ENCODE measurements around the gene PCAT7. TPM values are rescaled to one million over a fixed set of nuclear protein-coding genes. Genes with fewer than 3 reads are reported as not detected.
A peak's percentile ranks its signal among the peaks of the same experiment; 100 is the strongest.
"Not testable (repeated sequence)": the region's sequence is repeated elsewhere in the genome, so short reads cannot be mapped to it uniquely, and the experiment has no call there.

The PCAT7 gene
- not detected in 2 replicates for total RNA-seq

DNA sequence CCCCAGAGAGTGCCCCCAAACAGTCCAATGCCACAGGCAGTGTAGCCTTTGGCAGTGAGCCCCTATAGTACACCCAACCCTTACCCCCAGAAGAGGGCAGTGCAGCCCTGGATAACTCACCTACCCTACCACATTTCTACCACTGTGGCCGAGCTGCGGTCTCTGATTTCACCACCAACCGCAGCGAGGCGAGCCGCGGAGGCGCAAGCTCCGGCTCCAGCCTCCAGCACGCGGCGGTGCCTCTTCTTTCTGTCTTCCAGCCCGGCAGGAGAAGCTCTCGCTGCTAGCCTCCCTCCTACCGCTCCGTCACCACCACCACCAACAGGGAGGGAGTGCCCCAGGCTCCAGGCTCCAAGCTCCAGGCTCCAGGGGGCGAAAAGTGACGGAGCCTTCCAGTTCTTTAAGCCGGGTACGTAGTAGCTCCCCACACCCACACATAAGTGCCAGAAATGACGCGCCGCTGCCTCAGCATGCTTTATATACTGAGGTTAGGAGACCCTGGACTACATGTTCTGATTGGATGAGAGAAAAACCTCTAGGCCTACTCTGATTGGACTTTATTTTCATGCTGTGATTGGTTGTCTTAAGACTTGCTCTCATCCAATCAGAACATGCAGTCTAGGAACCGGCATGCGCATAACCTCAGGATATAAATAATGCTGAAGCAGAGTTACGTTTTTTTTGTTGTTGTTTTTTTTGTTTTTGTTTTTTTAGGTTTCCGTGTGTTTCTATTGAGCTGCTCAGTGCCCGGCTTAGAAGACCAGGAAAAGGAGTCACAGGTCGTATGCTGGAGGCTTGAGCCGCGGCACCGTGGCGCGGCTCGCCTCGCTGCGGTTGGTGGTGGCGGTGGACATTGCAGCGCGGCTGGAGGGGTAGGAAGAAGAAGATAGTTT, at the start of gene PCAT7:
Gene PCAT7, plus strand, starts transcription at position 645 of the 893 bp plus-strand sequence.
- no peaks in the 10 kb centered on the region for H3K36me3 Mint-ChIP-seq (ENCODE audit: low read depth)
- H3K9me3 Mint-ChIP-seq: no peaks in the 10 kb centered on the region
- no peaks in the 10 kb centered on the region for H3K4me1 Mint-ChIP-seq
- H3K4me3 Mint-ChIP-seq: no peak within 1 kb of the TSS
- H3K27me3 Mint-ChIP-seq: peaks cover 25% of the 10 kb centered on the region
- intact Hi-C loops (cut with micrococcal nuclease): loop anchor here (2.0 kb wide), 1 partner anchor 48 kb away; no protein-coding TSS in a partner anchor
- DNase-seq: peak; percentile 65
- H3K27ac Mint-ChIP-seq: no peak within 1 kb of the TSS

DNA sequence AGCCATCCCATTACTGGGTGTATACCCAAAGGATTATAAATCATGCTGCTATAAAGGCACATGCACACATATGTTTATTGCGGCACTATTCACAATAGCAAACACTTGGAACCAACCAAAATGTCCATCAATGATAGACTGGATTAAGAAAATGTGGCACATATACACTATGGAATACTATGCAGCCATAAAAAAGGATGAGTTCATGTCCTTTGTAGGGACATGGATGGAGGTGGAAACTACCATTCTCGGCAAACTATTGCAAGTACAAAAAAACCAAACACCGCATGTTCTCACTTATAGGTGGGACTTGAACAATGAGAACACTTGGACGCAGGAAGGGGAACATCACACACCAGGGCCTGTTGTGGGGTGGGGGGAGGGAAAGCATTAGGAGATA, 48.5 kb upstream of the PCAT7 start:
- H3K9me3 Mint-ChIP-seq; H3K27ac Mint-ChIP-seq; H3K4me3 Mint-ChIP-seq; H3K27me3 Mint-ChIP-seq; intact Hi-C loops (cut with micrococcal nuclease); H3K4me1 Mint-ChIP-seq; DNase-seq; H3K36me3 Mint-ChIP-seq (ENCODE audit: low read depth): not testable (repeated sequence)

DNA sequence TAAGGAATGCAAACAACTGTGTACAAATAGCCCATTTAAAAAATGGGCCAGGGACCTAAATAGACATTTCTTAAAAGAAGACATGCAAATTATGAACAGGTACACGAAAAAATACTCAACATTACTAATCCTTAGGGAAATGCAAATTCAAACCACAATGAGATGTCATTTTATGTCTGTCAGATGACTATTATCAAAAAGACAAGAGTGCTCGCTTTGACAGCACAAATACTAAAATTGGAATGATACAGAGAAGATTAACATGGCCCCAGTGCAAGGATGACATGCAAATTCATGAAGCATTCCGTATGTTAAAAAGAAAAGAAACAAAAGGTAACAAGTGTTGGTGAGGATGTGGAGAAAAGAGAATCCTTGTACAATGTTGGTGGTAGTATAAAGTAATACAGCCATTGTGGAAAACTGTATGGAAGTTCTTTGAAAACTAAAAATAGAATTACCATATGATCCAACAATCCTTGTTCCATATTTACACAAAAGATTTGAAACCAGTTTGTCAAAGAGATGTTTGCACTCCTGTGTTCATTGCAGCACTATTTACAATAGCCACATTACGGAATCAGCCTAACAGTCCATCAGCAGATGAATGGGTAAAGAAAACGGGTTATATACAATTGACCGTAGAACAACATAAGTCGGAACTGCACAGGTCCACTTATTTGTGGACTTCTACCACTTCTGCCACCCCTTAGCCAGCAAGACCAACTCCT, 47.2 kb upstream of the PCAT7 start:
- Mint-ChIP-seq H3K27ac (no peak overlapping the region), H3K4me3 (no peak overlapping the region), H3K27me3 (peaks cover 15% of the 10 kb centered on the region), H3K9me3 (no peaks in the 10 kb centered on the region), H3K4me1 (no peaks in the 10 kb centered on the region), H3K36me3 (ENCODE audit: low read depth) (no peaks in the 10 kb centered on the region)
- intact Hi-C loops (cut with micrococcal nuclease): no loop called here
- no peak for DNase-seq

DNA sequence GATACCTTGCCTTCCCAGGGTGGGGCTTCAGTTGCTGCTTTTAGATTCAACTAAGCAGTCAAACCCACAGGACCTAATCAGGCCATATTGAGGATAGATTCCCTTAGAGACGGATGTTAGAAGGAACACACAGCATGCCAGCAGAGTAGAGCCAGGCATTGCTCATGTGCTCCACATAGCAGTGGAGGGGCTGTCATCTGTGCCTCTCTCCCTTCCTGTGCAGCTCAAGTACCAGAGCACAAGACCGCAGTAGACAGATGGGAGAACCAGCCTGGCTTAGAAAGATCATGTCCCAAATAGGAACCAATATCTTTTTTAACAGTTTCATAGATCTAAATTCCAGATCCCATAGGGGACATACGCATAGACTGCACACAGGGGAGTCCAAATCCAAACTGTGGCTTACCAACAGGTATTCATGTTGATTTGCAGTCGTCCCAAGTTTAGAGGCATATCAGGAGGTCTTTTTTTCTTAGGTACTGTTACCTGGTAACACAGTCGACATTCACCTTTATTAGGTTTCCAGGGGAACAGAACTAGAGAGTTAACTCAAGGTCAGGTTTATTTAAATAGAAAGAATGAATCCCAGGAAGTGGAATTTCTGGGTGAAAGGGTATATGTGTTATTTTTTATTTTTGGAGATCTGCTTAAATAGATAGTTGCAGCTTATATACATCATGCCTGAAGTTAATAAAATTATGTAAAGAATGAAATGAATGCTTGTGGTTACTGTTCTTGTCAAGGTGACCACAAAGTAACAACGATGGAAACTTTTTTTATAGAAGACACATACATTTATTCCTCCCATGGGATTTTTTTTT, 43.5 kb upstream of the PCAT7 start:
- DNase-seq: no peak
- H3K36me3 Mint-ChIP-seq (ENCODE audit: low read depth): no peaks in the 10 kb centered on the region
- no peaks in the 10 kb centered on the region for H3K9me3 Mint-ChIP-seq
- H3K4me3 Mint-ChIP-seq: no peak overlapping the region
- peaks cover 14% of the 10 kb centered on the region for H3K27me3 Mint-ChIP-seq
- H3K27ac Mint-ChIP-seq: no peak overlapping the region
- intact Hi-C loops (cut with micrococcal nuclease): no loop called here
- no peaks in the 10 kb centered on the region for H3K4me1 Mint-ChIP-seq

DNA sequence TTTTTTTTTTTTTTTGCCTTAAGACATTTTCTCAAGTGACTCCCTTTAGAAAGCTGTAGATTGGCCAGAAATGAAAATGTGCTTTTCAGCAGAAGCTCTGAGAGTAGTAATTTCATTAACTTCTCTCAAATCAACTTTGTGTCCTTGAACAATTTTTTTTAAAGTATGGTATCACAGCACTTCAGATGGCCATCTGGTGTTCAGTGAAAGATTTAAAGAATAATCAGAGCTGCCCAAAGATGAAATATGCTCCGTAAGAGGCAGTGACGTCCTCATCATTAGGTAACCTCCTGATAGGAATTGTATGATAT, 43.0 kb upstream of the PCAT7 start:
- H3K36me3 Mint-ChIP-seq (ENCODE audit: low read depth): no peaks in the 10 kb centered on the region
- peaks cover 15% of the 10 kb centered on the region for H3K27me3 Mint-ChIP-seq
- intact Hi-C loops (cut with micrococcal nuclease): no loop called here
- H3K4me3 Mint-ChIP-seq: no peak overlapping the region
- no peaks in the 10 kb centered on the region for H3K9me3 Mint-ChIP-seq
- no peak overlapping the region for H3K27ac Mint-ChIP-seq
- DNase-seq: no peak
- H3K4me1 Mint-ChIP-seq: no peaks in the 10 kb centered on the region

DNA sequence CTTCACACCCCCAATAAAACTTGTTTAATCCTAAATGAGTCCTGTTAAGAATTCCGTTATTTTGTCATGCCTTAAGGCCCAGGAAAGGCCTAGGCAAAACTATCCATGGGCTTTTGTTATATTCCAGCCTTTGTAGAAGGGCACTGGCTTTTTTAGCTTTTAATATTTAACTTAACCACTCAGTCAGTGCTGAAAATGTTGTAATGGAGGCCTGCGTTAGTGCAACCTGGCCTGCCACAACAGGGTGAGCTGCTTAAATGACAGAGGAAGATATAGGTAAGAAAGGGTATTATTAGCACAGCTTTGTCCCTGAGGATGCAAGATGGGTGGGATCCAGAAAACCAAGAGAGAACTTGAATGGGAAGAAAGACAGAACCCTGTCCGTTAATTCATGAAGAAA, 40.2 kb upstream of the PCAT7 start:
- DNase-seq: no peak
- H3K4me1 Mint-ChIP-seq: no peaks in the 10 kb centered on the region
- H3K27ac Mint-ChIP-seq: no peak overlapping the region
- H3K4me3 Mint-ChIP-seq: no peak overlapping the region
- no peaks in the 10 kb centered on the region for H3K36me3 Mint-ChIP-seq (ENCODE audit: low read depth)
- peaks cover 15% of the 10 kb centered on the region for H3K27me3 Mint-ChIP-seq
- intact Hi-C loops (cut with micrococcal nuclease): no loop called here
- no peaks in the 10 kb centered on the region for H3K9me3 Mint-ChIP-seq

DNA sequence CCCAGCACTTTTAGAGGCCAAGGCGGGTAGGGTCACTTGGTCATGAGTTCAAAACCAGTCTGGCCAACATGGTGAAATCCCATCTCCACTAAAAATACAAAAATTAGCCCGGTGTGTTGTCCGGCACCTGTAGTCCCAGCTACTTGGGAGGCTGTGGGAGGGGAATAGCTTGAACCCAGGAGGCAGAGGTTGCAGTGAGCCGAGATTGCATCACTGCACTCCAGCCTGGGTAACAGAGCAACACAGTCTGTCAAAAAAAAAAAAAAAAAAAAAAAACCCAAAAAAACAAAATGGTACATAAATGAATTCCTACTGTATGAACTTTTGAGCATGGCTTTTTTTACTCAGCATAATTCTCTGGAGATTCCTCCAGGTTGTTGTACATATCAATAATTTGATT, 37.6 kb upstream of the PCAT7 start:
- Mint-ChIP-seq H3K4me1 (no peaks in the 10 kb centered on the region), H3K27ac (no peak overlapping the region), H3K4me3 (no peak overlapping the region), H3K9me3 (no peaks in the 10 kb centered on the region), H3K27me3 (peaks cover 8% of the 10 kb centered on the region), H3K36me3 (ENCODE audit: low read depth) (no peaks in the 10 kb centered on the region)
- intact Hi-C loops (cut with micrococcal nuclease): no loop called here
- no peak for DNase-seq

DNA sequence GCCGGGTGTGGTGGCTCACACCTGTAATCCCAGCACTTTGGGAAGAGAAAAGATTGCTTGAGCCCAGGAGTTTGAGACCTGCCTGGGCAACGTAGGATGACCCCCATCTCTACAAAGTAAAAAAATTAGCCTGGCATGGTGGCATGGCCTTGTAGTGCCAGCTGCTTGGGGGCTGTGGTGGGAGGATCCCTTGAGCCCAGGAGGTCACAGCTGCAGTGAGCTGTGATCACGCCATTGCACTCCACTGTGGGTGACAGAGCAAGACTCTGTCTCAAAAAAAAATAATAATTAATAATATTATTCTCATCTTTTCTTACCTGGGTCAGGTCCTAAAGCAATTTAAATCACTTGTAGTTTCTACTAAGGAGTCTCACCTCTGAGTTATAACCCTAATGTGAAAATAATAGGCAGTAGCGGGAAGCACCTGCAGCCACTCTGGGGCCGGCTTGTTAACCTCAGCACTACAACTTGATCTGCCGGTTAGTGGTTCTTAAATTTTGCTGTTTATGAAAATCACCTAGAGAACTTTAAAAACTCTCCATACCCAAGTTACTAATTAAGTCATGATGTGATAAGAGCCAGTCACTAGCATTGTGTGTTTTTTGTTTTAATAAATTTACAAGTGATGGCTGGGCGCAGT, 29.4 kb upstream of the PCAT7 start:
- Mint-ChIP-seq H3K9me3 (no peaks in the 10 kb centered on the region), H3K27me3 (peaks cover 7% of the 10 kb centered on the region), H3K4me3 (no peak overlapping the region), H3K27ac (no peak overlapping the region), H3K36me3 (ENCODE audit: low read depth) (no peaks in the 10 kb centered on the region), H3K4me1 (no peaks in the 10 kb centered on the region)
- intact Hi-C loops (cut with micrococcal nuclease): no loop called here
- DNase-seq: no peak

DNA sequence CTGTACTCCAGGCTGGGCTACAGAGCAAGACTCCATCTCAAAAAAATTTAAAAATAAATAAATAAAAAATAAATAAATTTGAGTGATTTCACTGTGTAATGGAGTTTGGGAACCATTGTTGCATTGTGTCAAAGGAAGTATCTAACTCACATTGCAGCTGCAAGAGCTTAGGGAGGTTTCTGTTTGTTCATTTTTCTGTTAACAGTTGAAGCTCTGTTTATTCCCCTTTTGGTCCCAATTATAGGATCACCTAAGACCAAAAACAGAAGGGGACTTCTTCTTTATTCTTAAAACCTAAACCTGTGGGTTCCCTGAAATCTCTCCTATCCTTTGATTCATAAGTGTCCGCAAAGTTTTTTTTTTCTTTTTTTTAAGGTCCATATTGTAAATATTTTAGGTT, 28.6 kb upstream of the PCAT7 start:
- H3K27me3 Mint-ChIP-seq: peaks cover 7% of the 10 kb centered on the region
- no peak for DNase-seq
- intact Hi-C loops (cut with micrococcal nuclease): no loop called here
- H3K27ac Mint-ChIP-seq: no peak overlapping the region
- H3K9me3 Mint-ChIP-seq: no peaks in the 10 kb centered on the region
- no peaks in the 10 kb centered on the region for H3K4me1 Mint-ChIP-seq
- H3K36me3 Mint-ChIP-seq (ENCODE audit: low read depth): no peaks in the 10 kb centered on the region
- H3K4me3 Mint-ChIP-seq: no peak overlapping the region

DNA sequence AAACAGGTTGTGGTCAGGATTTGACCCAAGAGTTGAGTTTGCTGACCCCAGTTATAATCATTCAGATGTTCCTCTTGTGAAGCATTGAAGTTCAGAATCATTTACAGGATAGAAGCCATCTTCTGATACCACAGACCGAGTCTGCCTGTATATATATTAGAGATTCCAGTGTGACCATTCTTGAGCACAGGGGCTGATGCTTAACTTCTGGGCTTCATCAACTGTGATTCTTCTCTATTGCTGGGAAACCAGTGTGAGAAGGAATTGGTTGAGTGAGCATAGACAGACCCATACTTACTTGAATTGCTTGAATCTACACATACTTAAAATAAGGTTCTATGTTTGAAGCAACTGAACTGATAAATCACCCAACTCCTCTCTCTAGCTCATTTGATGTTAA, 27.9 kb upstream of the PCAT7 start:
- Mint-ChIP-seq H3K4me3 (no peak overlapping the region), H3K36me3 (ENCODE audit: low read depth) (no peaks in the 10 kb centered on the region), H3K4me1 (no peaks in the 10 kb centered on the region), H3K27me3 (peaks cover 7% of the 10 kb centered on the region), H3K9me3 (no peaks in the 10 kb centered on the region), H3K27ac (no peak overlapping the region)
- intact Hi-C loops (cut with micrococcal nuclease): no loop called here
- no peak for DNase-seq

DNA sequence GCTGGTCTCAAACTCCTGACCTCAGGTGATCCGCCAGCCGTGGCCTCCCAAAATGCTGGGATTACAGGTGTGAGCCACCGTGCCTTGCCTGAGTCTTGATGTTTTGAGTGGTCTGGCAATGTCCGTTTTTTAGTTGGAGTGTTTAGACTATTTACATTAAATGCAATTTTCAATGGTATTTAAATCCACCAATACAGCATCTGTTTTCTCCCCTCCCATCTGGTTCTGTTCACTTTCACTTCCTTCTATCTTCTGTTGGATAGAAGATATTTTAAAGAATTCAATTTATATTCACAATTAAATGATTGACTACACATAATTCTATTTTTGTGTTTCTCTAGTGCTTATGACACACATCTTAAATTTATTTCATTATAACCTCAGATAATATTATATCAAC, 26.0 kb upstream of the PCAT7 start:
- no peak for DNase-seq
- Mint-ChIP-seq H3K27ac (no peak overlapping the region), H3K36me3 (ENCODE audit: low read depth) (no peaks in the 10 kb centered on the region), H3K4me1 (no peaks in the 10 kb centered on the region), H3K27me3 (peaks cover 7% of the 10 kb centered on the region), H3K9me3 (no peaks in the 10 kb centered on the region), H3K4me3 (no peak overlapping the region)
- intact Hi-C loops (cut with micrococcal nuclease): no loop called here

DNA sequence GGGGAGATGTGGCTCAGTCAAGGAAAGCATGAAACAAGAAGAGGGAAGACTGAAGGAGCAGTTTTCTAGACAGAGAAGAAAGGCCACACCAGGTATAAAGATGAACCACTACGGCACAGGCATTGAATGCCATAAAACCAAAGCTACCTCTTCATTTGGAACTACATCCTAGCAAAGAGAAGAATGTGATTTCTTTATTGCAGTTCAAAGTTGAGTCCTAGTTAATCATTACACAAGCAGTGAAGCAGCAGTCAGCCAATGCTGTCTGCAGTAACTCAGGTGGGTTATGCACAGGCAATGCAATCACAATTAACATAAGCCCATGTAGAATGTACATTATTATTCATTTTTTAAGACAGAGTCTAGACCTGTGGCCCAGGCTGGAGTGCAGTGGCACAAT, 21.7 kb upstream of the PCAT7 start:
- Mint-ChIP-seq H3K4me1 (no peaks in the 10 kb centered on the region), H3K36me3 (ENCODE audit: low read depth) (no peaks in the 10 kb centered on the region), H3K27ac (no peak overlapping the region), H3K27me3 (no peaks in the 10 kb centered on the region), H3K4me3 (no peak overlapping the region), H3K9me3 (no peaks in the 10 kb centered on the region)
- no peak for DNase-seq
- intact Hi-C loops (cut with micrococcal nuclease): no loop called here

DNA sequence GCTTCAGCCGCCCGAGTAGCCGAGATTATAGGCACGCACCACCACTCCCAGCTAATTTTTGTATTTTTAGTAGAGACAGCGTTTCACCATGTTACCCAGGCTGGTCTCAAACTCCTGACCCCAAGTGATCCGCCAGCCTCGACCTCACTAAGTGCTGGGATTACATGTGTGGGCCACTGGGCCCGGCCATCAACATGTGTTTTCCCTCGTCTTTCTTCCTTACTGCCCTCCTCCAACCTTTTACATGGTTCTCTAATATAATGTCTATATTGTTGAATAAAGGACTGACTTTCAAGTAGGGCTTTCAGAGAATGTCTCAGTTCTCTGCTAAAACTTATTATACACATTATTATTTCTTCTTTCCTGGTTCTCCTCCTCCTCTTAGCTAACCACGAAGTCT, 21.3 kb upstream of the PCAT7 start:
- no peaks in the 10 kb centered on the region for H3K9me3 Mint-ChIP-seq
- no peak for DNase-seq
- intact Hi-C loops (cut with micrococcal nuclease): no loop called here
- H3K4me1 Mint-ChIP-seq: no peaks in the 10 kb centered on the region
- H3K27ac Mint-ChIP-seq: no peak overlapping the region
- H3K4me3 Mint-ChIP-seq: no peak overlapping the region
- H3K36me3 Mint-ChIP-seq (ENCODE audit: low read depth): no peaks in the 10 kb centered on the region
- H3K27me3 Mint-ChIP-seq: no peaks in the 10 kb centered on the region

DNA sequence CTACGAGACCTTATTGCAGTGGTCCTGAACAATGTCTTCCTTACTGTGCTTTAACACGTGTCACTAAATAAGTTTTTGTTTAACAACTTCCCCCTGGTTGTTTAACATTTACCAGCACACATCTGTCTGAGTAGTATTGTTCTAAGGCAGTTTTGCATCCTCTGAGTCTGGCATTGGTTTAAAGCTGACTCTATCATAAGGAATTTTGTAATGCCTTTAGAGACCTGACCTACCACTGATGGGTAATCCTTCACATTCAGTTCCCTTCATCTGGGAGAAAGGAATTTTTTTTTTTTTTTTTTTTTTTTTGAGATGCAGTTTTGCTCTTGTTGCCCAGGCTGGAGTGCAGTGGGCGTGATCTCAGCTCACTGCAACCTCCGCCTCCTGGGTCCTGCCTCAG, 20.0 kb upstream of the PCAT7 start:
- no peak overlapping the region for H3K27ac Mint-ChIP-seq
- H3K9me3 Mint-ChIP-seq: no peaks in the 10 kb centered on the region
- DNase-seq: no peak
- intact Hi-C loops (cut with micrococcal nuclease): no loop called here
- no peaks in the 10 kb centered on the region for H3K36me3 Mint-ChIP-seq (ENCODE audit: low read depth)
- no peaks in the 10 kb centered on the region for H3K4me1 Mint-ChIP-seq
- H3K27me3 Mint-ChIP-seq: no peaks in the 10 kb centered on the region
- no peak overlapping the region for H3K4me3 Mint-ChIP-seq

Data from activated CD4-positive, alpha-beta T cell treated with anti-CD3 and anti-CD28 coated beads, Interleukin-2, amount 10 ng/mL, durations not matched to agents 24 days and 14 days (primary cell).